SW 1271 (cell line): ENCODE data around the gene RHOD.

ENCODE experiments used
- DNase-seq, 2 experiments: peaks; one replicate each; lab custom pipeline; 2025; lab: John Stamatoyannopoulos, UW

The RHOD gene

GRCh38 chr11:67032830-67033551, 23.7 kb upstream of the RHOD start:
- DNase-seq, result peak in 1 of 2 experiments; percentile 22

GRCh38 chr11:67033661-67034166, 22.9 kb upstream of the RHOD start:
- no peak for DNase-seq

- no peak for DNase-seq
Measured at GRCh38 chr11:67034350-67034749, 22.3 kb upstream of the RHOD start.

GRCh38 chr11:67040147-67040546, 16.5 kb upstream of the RHOD start:
- no peak for DNase-seq

- no peak for DNase-seq
Measured at GRCh38 chr11:67041602-67042001, 15.0 kb upstream of the RHOD start.

GRCh38 chr11:67043572-67044349, 12.9 kb upstream of the RHOD start:
- no peak for DNase-seq

GRCh38 chr11:67044496-67044895, 12.2 kb upstream of the RHOD start:
- no peak for DNase-seq

- DNase-seq, result peak in 1 of 2 experiments; percentile 11
Measured at GRCh38 chr11:67045314-67045713, 11.3 kb upstream of the RHOD start.

GRCh38 chr11:67048515-67049130, 8.0 kb upstream of the RHOD start:
- DNase-seq, result no peak

- no peak for DNase-seq
Measured at GRCh38 chr11:67050139-67050538, 6.5 kb upstream of the RHOD start.

GRCh38 chr11:67051180-67051893, 5.3 kb upstream of the RHOD start:
- DNase-seq, result no peak

GRCh38 chr11:67051945-67052488, 4.6 kb upstream of the RHOD start:
- no peak for DNase-seq

GRCh38 chr11:67052891-67053290, 3.8 kb upstream of the RHOD start:
- DNase-seq, result no peak

- peak in 1 of 2 experiments; percentile 27 for DNase-seq
Measured at GRCh38 chr11:67053896-67054329, 2.7 kb upstream of the RHOD start.

- no peak for DNase-seq
Measured at GRCh38 chr11:67054346-67054835, 2.3 kb upstream of the RHOD start.

GRCh38 chr11:67054836-67055523, 1.7 kb upstream of the RHOD start:
- DNase-seq, result peak in 1 of 2 experiments; percentile 44

- DNase-seq, result no peak
Measured at GRCh38 chr11:67055812-67056211, 835 bp upstream of the RHOD start.

GRCh38 chr11:67057205-67057672, 592 bp downstream of the RHOD start:
- no peak for DNase-seq

- no peak for DNase-seq
Measured at GRCh38 chr11:67058506-67058905, 1.9 kb downstream of the RHOD start.

- DNase-seq, result no peak
Measured at GRCh38 chr11:67059671-67060070, 3.0 kb downstream of the RHOD start.

- no peak for DNase-seq
Measured at GRCh38 chr11:67060111-67060522, 3.5 kb downstream of the RHOD start.
